Urothelium cell line (cell line): ENCODE measurements around the gene NAT16.
"Not testable (repeated sequence)": the region's sequence is repeated elsewhere in the genome, so short reads cannot be mapped to it uniquely, and the experiment has no call there.

Source experiments
- DNase-seq: peaks from one replicate; pipeline ENCODE4 v3.0.0; 2011; ENCODE audit warnings: low spot score, mixed read lengths
- FAIRE-seq: peaks from 2 replicates; lab custom pipeline; 2011; peaks lifted over from hg19 to GRCh38; lab: Jason Lieb, UNC

The NAT16 gene

GRCh38 chr7:101132626-101133600, 47.2 kb downstream of the NAT16 start:
- not testable (repeated sequence) for DNase-seq, FAIRE-seq

GRCh38 chr7:101129603-101130117, 50.4 kb downstream of the NAT16 start:
- DNase-seq (no peak), FAIRE-seq (no peak)

DNA sequence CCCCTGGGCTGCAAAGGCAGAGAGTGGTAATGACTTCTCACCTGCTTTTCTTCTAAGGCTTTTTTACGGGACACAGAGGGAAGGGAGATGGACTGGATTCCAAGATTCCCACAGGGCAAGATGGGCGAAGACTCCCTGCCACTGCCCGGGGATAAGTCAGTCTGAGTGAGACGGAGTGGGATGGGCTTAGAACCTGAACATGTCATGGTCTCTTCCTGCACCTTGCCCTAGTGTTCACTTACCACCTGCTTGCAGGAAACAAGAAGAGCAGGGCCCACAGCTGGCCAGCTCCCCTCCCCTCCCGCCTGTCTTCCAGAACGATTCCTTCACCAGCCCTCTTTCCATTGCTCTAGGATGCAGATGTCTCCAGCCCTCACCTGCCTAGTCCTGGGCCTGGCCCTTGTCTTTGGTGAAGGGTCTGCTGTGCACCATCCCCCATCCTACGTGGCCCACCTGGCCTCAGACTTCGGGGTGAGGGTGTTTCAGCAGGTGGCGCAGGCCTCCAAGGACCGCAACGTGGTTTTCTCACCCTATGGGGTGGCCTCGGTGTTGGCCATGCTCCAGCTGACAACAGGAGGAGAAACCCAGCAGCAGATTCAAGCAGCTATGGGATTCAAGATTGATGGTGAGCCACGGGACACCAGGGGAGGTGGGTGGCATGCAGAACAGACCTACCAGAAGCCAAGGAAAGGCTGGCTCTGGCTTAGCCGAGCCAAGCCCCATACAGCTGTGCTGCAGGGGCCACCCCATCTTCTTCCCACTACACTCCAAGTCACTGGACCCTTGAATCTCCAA, 51.9 kb downstream of the NAT16 start:
- DNase-seq: no peak

DNA sequence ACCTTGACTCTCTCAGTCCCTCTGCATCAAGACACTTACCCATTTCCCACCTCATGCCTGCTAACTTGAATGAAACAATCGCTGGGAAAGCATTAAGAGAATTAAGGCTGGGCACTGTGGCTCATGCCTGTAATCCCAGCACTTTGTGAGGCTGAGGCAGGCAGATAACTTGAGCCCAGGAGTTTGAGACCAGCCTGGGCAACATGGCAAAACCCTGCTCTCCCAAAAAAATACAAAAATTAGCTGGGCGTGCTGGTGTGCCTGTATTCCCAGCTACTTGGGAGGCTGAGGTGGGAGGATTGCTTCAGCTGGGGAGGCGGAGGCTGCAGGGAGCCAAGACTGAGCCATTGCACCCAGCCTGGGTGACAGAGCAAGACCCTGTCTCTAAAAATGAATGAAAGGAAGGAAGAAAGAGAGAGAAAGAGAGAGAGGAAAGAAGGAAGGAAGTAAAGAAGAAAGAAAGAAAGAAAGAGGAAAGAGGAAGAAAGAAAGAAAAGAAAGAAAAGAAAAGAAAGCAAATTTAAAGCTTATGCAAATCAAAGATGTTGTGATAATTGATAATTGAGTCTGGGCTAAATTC, 52.5 kb downstream of the NAT16 start:
- no peak for DNase-seq
- no peak for FAIRE-seq

More for the DNA sequence above, 51.9 kb downstream of the NAT16 start:
- FAIRE-seq: no peak

GRCh38 chr7:101126651-101127459, 53.2 kb downstream of the NAT16 start, which contains the start of gene SERPINE1:
Gene SERPINE1 (plus strand): TSS chr7:101127104. CDS start chr7:101128394, 1,290 bp downstream.
- FAIRE-seq (peak; percentile 90), DNase-seq (peak; percentile 98)

GRCh38 chr7:101125989-101126650, 54.0 kb downstream of the NAT16 start:
- no peak for FAIRE-seq
- peak; percentile 91 for DNase-seq

DNA sequence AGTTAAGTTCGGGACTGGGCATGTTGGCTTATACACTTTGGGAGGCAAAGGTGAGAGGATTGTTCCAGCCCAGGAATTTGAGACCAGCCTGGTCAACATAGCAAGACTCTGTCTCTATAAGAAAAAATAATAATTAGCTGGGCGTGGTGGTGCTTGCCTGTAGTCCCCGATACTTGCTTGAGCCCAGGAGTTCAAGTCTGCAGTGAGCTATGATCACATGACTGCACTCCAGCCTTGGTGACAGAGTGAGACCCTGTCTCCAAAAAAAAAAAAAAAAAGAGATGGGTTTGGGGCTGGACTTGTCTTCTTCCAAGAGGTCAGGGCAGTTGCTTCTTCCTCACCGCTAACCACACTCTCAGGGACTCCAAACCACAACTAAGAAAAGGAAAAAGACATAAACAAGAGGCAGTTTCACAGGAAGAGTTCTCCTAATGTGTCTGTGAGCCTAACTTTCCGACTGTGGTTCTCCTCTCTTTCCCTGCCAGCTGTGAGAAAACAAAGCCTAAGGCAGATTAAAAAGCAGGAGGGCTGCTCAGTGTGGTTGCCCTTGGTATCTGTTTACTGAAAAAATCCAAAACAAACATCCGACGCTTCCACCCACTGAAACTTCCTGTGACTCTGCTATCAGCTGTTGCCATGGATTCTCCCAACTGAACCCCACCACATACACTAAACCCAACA, 55.6 kb downstream of the NAT16 start:
- DNase-seq (peak; percentile 69), FAIRE-seq (no peak)

GRCh38 chr7:101123703-101124068, 56.4 kb downstream of the NAT16 start:
- FAIRE-seq (no peak), DNase-seq (no peak)

DNA sequence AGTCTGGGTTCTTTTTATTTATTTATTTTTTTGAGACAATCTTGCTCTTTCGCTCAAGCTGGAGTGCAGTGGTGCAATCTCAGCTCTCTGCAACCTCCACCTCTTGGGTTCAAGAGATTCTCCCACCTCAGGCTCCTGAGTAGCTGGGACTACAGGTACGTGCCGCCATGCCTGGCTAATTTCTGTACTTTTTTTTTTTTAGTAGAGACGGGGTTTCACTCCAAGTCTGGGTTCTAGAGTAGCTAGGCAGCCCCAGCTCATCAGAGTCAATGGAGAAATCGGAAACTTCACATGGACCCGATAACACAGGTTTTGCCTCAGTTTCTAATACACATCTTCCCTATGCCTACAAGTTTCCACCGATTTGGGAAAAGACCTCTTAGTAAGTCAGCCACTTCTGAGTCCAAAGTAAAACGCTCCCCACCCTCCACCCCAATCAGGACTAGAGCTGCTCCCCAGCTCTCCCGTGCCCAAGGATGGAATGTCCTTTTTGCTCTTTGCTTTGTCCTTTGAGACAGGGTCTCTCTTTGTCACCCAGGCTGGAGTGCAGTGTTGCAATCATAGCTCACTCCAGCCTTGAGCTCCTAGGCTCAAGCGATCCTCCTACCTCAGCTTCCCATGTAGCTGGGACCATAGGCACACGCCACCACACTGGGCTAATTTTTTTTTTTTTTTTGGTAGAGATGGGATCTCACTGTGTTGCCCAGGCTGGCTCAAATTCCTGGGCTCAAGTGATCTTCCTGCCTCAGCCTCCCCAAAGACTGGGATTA, 57.0 kb downstream of the NAT16 start:
- FAIRE-seq (no peak), DNase-seq (no peak)

DNA sequence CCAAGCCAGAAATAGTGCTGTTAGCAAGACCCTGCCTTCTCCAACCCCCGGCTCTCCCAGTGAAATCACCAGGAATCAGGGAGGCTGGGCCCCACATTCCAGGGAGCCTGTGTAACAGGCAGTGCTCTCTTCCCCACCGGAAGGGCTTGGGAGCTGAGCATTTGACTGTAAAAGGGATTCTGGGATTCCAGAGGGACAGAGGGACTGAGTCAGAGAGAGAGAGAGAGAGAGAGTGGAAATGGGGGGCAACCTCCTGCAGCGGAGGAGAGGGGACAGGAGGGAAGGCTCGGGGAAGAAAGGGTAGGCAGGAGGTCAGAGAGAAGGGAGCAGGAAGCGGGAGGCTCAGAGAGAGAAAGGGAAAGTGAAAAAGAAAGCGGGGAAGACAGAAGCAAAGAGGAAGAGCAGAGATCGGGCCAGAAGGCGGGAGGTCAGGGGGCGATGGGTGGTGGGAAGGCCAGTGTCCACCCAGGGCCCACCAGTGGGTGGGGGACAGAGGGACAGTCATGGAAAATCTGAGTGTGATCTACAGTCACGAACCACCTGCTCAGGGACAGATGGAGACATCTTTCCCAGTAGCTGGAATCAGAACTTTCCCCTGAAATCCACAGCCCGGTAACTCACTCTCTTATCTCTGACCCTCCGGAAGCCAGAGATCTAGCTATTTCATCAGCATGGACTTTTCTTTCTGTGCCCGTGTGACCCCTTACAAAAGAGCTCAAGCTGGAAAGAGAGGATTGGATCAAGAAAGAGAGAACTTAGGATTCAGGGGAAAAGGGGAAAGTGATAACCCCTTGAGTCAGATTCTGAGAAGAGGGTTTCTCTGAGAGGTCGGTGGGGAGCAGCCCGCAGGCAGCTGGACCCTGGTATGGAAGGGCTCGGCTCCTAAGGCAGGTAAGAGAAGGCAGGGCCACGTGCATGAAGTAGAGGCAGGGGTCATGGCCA, 57.8 kb downstream of the NAT16 start:
- peak; percentile 62 for FAIRE-seq
- DNase-seq: peak; percentile 93

- FAIRE-seq, DNase-seq: not testable (repeated sequence)
These were observed 58.5 kb downstream of the NAT16 start for GRCh38 chr7:101121631-101121990.
